HCT116 (cell line): ENCODE results near the gene ACSL6.

Experiments used
- POLR2A ChIP-seq: IDR thresholded peaks from 2 replicates; pipeline ENCODE4 v1.7.0; 2011; ENCODE audit warnings: borderline replicate concordance; ENCODE audit not compliant: insufficient read depth, insufficient read length; ENCODE audit errors: extremely low read depth
- SIN3A ChIP-seq: IDR thresholded peaks from 2 replicates; pipeline ENCODE4 v1.6.1; 2012; ENCODE audit warnings: low read depth
- TF ChIP-seq, protein P1 (sequence below), 3 experiments: fragments of 200-600 bp in 1 of 3; sonication (generic) in 1 of 3; IDR thresholded peaks in 2 of 3; conservative IDR thresholded peaks in 1 of 3; 2 replicates each; pipeline ENCODE4 v1.5.1; 2012 to 2017; ENCODE audit warnings: low read depth in 2 of 3, low read length in 2 of 3, antibody characterized with exemption in 1 of 3, borderline replicate concordance in 1 of 3, control low read depth in 1 of 3, mild to moderate bottlenecking in 1 of 3, mixed read lengths in 1 of 3, mixed run types in 1 of 3, moderate library complexity in 1 of 3; ENCODE audit not compliant: insufficient read depth in 1 of 3

DNA sequence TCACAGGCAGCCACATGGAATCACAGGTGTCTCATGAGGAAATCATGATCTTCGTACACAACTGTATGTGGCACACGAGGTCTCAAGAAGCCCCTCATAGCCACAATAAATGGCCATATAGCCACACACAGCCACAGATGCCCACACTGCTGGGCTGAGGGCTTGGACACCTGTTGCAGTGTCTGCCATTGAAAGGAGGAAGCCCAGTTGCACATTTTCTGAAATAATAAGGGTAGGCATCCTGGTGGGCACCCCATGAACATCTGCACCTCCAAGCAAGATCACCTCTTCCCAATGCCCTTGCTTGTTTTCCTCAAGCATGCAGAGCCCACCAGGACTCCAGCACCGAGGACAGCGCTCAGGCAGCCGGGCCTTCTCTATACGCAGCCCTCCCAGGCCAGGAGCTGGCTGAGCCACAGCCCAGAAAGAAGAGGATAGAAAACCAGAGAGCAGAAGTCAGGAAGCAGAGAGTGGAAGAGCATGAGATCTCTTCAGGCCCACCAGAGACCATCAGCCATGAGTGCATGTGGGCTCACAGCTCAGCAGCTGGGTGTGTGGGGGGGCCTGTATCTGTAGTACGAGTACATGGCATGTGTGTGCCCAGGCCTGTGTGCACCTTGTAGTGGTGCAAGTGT, 1.0 kb upstream of the ACSL6 start:
- TF ChIP-seq SIN3A = no peak
- TF ChIP-seq, protein P1, sequence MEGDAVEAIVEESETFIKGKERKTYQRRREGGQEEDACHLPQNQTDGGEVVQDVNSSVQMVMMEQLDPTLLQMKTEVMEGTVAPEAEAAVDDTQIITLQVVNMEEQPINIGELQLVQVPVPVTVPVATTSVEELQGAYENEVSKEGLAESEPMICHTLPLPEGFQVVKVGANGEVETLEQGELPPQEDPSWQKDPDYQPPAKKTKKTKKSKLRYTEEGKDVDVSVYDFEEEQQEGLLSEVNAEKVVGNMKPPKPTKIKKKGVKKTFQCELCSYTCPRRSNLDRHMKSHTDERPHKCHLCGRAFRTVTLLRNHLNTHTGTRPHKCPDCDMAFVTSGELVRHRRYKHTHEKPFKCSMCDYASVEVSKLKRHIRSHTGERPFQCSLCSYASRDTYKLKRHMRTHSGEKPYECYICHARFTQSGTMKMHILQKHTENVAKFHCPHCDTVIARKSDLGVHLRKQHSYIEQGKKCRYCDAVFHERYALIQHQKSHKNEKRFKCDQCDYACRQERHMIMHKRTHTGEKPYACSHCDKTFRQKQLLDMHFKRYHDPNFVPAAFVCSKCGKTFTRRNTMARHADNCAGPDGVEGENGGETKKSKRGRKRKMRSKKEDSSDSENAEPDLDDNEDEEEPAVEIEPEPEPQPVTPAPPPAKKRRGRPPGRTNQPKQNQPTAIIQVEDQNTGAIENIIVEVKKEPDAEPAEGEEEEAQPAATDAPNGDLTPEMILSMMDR (IDR thresholded peaks at IDR 0.05 in 2 of 3, conservative IDR thresholded peaks at IDR 0.05 in 1 of 3; ENCODE audit: borderline replicate concordance in 1 of 3, insufficient read depth in 1 of 3, low read depth in 2 of 3, low read length in 2 of 3) = no peak
- TF ChIP-seq POLR2A = no peak
